Measurements from ENCODE around the gene ADI1. TPM values are rescaled to one million over a fixed set of nuclear protein-coding genes. Genes with fewer than 3 reads are reported as not detected.

ADI1 gene
- total RNA-seq, 1 donor from 2014 or later: 41.6 TPM

DNA sequence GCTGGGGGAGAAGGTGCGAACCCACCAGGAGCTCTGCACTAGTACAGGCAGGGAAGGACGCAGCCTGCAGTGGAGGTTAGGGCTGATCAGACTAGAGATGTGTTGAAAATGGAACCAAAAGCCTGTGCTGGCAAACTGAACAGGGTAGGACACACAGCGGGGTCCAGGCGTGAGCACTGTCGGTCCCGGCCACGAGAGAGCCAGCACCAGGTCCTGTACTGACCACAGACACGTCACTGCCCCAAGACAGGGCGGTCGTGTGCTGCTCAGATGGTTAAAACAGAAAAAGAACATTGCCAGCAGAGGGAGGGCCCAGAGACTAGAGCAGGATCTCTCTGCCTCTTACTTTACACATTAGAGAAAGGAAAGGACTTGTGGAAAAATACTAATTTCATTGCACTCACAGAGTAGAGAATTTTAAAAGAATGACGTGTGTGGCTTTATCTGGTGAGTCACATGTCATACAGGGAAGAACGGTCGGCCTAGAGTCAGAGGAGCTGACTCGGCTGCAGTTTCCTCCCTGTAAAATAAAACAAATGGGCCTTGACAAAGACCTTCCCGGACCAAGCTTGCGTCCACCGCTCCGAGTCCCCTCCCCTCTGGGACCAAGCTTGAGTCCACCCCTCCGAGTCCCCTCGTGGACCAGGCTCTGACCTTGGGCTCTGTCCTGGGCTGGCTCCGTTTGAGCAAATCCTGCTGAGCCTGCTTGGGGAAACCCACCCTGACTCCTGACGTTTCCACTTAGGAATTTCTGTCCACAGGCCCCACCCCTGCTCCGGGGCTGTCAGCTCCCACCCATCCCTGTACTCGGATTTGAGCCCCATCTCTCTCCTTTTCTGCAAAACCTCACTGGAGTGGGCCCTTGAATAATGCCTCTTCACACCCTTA is 16.7 kb upstream of the ADI1 start:
- H3K9ac ChIP-seq (ENCODE audit: low read length): peak overlapping the region; percentile 92
- no peaks in the 10 kb centered on the region for H4K20me1 ChIP-seq (ENCODE audit: insufficient read depth, low read length)
- peaks cover 19% of the 10 kb centered on the region for H3K4me1 Mint-ChIP-seq (ENCODE audit: low read depth, unreplicated experiment)
- no peaks in the 10 kb centered on the region for H3K79me2 ChIP-seq (ENCODE audit: insufficient read depth, low read length)
- H3K27me3 ChIP-seq (ENCODE audit: insufficient read depth, low read length): no peaks in the 10 kb centered on the region
- no peaks in the 10 kb centered on the region for H3K9me3 Mint-ChIP-seq (ENCODE audit: unreplicated experiment)
- peaks cover 4% of the 10 kb centered on the region for H3K36me3 Mint-ChIP-seq (ENCODE audit: low read depth, unreplicated experiment)
- peak overlapping the region; percentile 81 for H2AFZ ChIP-seq (ENCODE audit: low read depth, low read length)
- TF ChIP-seq, protein P1, sequence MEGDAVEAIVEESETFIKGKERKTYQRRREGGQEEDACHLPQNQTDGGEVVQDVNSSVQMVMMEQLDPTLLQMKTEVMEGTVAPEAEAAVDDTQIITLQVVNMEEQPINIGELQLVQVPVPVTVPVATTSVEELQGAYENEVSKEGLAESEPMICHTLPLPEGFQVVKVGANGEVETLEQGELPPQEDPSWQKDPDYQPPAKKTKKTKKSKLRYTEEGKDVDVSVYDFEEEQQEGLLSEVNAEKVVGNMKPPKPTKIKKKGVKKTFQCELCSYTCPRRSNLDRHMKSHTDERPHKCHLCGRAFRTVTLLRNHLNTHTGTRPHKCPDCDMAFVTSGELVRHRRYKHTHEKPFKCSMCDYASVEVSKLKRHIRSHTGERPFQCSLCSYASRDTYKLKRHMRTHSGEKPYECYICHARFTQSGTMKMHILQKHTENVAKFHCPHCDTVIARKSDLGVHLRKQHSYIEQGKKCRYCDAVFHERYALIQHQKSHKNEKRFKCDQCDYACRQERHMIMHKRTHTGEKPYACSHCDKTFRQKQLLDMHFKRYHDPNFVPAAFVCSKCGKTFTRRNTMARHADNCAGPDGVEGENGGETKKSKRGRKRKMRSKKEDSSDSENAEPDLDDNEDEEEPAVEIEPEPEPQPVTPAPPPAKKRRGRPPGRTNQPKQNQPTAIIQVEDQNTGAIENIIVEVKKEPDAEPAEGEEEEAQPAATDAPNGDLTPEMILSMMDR (IDR thresholded peaks at IDR 0.05; ENCODE audit: insufficient read depth, low read depth, low read length): peak; percentile 24
- no peak for TF ChIP-seq EZH2 (IDR thresholded peaks at IDR 0.05; ENCODE audit: insufficient read depth, low read length)
- peaks cover 19% of the 10 kb centered on the region for H3K4me1 ChIP-seq (ENCODE audit: insufficient read depth, low read length)
- H3K27ac Mint-ChIP-seq (ENCODE audit: unreplicated experiment): peak overlapping the region; percentile 100
- peak overlapping the region; percentile 54 for H3K4me3 ChIP-seq (ENCODE audit: insufficient read depth, low read depth, low read length)
- no peaks in the 10 kb centered on the region for H3K9me3 ChIP-seq (ENCODE audit: insufficient read depth, low read depth, low read length)
- H3K4me2 ChIP-seq (ENCODE audit: low read length): peak overlapping the region; percentile 89
- no peaks in the 10 kb centered on the region for H3K27me3 Mint-ChIP-seq (ENCODE audit: low read depth, unreplicated experiment)
- H3K4me3 Mint-ChIP-seq (ENCODE audit: unreplicated experiment): peak overlapping the region; percentile 65
- FAIRE-seq (peak; percentile 17), DNase-seq (ENCODE audit: low read depth) (peak; percentile 92)
- H3K36me3 ChIP-seq (ENCODE audit: insufficient read depth, low read length): no peaks in the 10 kb centered on the region
- peak overlapping the region; percentile 100 for H3K27ac ChIP-seq (ENCODE audit: low read depth, low read length)

DNA sequence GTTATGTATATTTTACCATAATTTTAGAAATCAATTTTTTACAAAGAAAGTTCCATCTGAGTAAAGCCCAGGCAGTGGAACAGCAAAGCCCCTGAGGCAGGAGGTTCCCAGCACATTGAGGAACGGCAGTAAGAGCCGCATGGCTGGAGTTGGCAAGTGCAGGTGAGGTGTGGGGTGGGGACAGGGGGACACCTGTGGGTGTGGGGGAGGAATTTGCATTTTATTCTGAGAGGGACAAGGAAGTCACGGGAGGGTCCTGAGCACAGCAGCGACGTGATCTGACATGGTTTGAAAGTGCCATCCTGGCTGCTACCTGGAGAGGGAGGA is 16.1 kb upstream of the ADI1 start:
- DNase-seq (ENCODE audit: low read depth): no peak
- H3K4me3 ChIP-seq (ENCODE audit: insufficient read depth, low read depth, low read length): peak overlapping the region; percentile 54
- peak overlapping the region; percentile 92 for H3K9ac ChIP-seq (ENCODE audit: low read length)
- TF ChIP-seq, protein P1 (IDR thresholded peaks at IDR 0.05; ENCODE audit: insufficient read depth, low read depth, low read length): no peak
- TF ChIP-seq EZH2 (IDR thresholded peaks at IDR 0.05; ENCODE audit: insufficient read depth, low read length): no peak
- no peaks in the 10 kb centered on the region for H3K27me3 ChIP-seq (ENCODE audit: insufficient read depth, low read length)
- H3K79me2 ChIP-seq (ENCODE audit: insufficient read depth, low read length): no peaks in the 10 kb centered on the region
- peak overlapping the region; percentile 89 for H3K4me2 ChIP-seq (ENCODE audit: low read length)
- Mint-ChIP-seq H3K27ac (ENCODE audit: unreplicated experiment) (peak overlapping the region; percentile 100), H3K4me3 (ENCODE audit: unreplicated experiment) (peak overlapping the region; percentile 65), H3K9me3 (ENCODE audit: unreplicated experiment) (no peaks in the 10 kb centered on the region), H3K27me3 (ENCODE audit: low read depth, unreplicated experiment) (no peaks in the 10 kb centered on the region), H3K36me3 (ENCODE audit: low read depth, unreplicated experiment) (peaks cover 4% of the 10 kb centered on the region), H3K4me1 (ENCODE audit: low read depth, unreplicated experiment) (peaks cover 19% of the 10 kb centered on the region)
- no peaks in the 10 kb centered on the region for H3K36me3 ChIP-seq (ENCODE audit: insufficient read depth, low read length)
- H3K9me3 ChIP-seq (ENCODE audit: insufficient read depth, low read depth, low read length): no peaks in the 10 kb centered on the region
- H3K27ac ChIP-seq (ENCODE audit: low read depth, low read length): peak overlapping the region; percentile 100
- no peaks in the 10 kb centered on the region for H4K20me1 ChIP-seq (ENCODE audit: insufficient read depth, low read length)
- peaks cover 19% of the 10 kb centered on the region for H3K4me1 ChIP-seq (ENCODE audit: insufficient read depth, low read length)
- FAIRE-seq: no peak
- H2AFZ ChIP-seq (ENCODE audit: low read depth, low read length): peak overlapping the region; percentile 81

All from astrocyte (in vitro differentiated cells and primary cell).